Activated CD4-positive, CD25-positive, alpha-beta regulatory T cell treated with anti-CD3 and anti-CD28 coated beads, Interleukin-2, amount 50 U/mL, for 16 hours (primary cell): ENCODE data around the gene FSCN2.

ENCODE experiments used
- DNase-seq: peaks from one replicate; pipeline ENCODE4 v3.0.0-alpha.2; 2020; ENCODE audit warnings: low read depth, low spot score

FSCN2 gene

GRCh38 chr17:81541123-81541522, 12.9 kb downstream of the FSCN2 start:
- no peak for DNase-seq

DNA sequence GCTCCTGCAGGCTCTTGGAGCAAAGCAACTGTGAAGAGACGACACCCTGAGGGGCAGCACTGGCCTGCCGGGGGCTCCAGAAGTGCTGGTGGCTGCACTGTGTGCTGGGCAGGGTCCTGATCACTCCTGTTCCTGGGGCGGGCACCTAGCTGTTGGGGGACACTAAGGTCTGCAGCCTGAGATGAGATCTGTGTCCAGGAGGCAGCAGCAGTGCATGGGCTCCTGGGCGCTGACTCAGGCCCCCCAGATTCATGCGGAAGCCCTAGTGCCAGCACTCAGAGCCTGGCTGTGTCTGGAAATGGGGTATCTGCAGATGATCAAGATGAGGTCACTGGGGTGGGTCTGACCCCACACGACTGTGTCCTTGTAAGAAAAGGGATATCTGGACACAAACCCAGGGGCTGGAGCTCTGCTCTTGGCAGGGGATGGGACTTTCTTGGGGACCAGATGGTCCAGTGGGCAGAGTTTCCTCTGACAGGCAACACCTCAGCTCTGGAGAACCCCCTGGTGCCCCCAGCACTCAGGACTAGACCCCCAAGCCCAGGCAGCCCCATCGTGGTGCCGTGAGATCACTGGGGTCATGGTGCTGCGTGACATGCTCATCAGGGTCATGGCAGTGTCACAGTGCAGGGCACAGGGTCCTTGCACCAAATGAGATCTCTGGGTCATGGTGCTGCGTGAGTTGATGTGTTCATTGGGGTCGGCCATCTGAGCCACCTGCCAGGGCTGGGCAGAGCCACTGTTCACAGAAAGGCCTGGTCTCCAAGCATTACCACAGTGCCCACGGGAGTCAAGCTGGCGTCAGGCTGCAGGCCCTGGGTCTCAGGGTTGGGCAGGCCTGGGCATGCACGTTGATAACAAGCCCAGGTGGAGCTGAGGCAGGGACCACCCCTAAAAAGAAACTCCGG, 14.5 kb downstream of the FSCN2 start:
- no peak for DNase-seq

- no peak for DNase-seq
Measured at GRCh38 chr17:81543339-81543675, 15.1 kb downstream of the FSCN2 start.

DNA sequence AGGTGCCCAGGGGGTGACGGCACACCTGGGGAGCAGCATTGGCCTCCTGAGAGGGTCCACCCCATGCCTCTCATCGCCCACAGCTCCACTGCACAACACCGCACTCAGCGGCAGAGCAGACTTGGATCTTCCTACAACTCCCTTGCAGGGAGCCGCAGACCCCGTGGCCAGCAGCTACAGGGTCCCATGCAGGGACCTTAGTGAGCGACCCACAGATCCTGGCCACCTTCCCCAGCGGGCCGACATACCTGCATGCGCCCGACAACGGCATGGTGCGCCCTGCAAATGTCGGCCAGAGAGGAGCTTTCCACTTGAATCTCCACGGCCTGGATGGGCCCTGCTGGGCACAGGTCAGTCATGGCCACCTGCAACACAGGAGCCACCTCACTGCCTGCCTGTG, 15.6 kb downstream of the FSCN2 start:
- no peak for DNase-seq

- no peak for DNase-seq
Measured at GRCh38 chr17:81544281-81544974, 16.3 kb downstream of the FSCN2 start.

- no peak for DNase-seq
Measured at GRCh38 chr17:81545160-81545949, 17.2 kb downstream of the FSCN2 start.

GRCh38 chr17:81546906-81547613, 18.9 kb downstream of the FSCN2 start:
- no peak for DNase-seq

DNA sequence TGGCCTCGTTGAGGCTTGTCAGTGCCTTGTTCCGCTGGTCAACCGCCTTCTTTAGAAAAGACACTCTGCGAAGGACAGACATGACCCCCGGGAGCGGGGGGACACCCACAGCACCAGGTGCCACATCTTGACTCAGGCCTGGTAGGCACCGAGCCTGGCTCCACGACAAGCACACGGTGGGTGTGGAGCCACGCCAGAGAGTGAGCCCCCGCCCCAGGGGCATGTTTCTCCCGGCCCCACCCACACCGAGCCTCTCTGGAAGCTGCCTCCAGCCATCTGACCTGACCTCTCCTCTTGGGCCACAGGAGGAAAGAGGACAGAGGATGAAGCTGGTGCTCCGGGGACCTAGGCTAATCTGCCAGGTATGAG, 19.4 kb downstream of the FSCN2 start:
- no peak for DNase-seq

GRCh38 chr17:81549031-81549557, 20.9 kb downstream of the FSCN2 start:
- no peak for DNase-seq

DNA sequence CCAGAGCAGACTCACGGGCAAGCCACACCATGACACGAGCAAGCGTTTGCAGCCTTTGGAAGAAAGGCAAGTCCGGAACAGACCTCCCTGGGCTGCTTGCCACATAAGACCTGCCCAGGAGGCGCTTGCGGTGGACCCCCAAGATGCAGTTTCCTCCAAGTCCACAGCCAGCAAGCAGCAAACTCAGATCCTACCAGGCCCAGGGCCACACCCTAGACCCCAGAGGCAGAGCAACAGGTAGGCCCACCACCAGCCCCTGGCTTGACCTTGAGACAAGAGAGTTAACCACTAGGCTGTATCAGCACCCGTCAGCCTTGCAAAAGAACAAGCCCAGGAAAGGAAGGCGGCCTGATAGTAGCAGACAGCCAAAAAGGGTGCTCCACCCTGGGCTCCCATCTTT, 21.6 kb downstream of the FSCN2 start:
- DNase-seq = no peak

- no peak for DNase-seq
Measured at GRCh38 chr17:81550285-81550684, 22.1 kb downstream of the FSCN2 start.

DNA sequence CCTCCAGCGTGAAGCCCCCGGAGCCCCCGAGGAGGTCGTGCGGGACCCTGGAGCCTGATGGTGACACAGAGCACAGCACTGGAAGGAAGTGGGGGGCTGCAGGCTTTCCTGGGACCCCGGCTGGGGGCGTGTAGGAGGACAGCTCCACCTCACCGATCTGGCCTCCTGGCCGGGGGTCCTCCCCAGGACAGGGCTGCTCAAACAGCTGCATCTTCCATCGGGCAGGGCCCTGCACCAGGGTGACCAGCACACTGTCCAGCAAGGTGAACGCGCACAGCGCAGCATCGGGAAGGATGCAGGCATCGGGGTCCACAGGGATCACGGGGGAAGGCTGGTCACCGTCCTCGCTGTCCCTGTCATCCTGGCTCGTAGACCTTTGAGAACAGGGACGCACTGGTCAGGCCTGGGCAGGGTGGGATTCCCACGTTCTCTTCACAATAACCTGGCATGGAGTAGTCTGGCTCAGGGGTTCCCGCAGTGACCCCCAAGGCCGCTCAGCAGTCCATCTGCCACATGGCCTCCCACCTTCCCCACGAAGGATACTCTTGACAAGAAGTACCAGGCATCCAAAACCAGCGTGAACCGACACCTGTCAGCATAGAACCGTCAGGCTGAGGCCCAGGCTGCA, 22.8 kb downstream of the FSCN2 start:
- DNase-seq = no peak

DNA sequence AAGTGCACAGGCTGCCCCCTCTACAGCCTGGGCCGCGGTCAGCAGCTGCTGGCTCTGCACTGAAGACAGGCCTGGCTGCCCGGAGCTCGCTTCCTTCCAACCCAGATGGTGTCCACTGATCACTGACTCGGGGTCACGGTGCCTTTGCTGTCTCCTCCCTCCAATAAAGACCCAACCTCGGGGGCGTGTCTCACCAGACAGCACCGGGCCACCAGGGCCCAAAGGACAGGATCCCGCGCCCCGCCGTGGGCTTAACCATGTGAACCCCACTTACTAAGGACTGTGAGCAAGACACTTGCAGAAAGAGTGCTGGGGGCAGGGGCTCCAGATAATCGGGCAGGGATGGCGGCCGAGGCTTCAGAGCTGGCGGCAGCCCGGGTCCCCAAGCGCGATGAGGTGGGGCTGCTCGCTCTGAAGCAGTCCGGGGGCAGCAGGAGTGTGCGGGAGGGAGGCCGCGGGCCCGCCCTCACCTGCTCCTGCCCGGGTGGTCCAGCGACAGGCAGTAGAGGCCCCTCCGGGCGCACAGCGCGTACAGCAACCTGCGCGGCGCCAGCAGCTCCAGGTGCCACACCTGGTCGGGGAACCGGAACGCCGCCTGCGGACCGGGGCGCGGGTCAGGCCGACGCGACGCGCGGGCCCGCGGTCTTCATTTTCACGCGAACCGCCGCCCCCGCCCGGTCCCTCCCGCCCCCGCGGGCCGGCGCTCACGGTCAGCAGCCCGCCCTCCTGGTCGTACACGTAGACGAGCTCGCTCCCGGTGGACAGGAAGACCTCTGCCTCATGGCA, 23.5 kb downstream of the FSCN2 start:
- no peak for DNase-seq

GRCh38 chr17:81552244-81553017, 24.3 kb downstream of the FSCN2 start, which contains the start of gene FAAP100:
TSS of gene FAAP100 (minus strand) at chr17:81552353. CDS start at chr17:81552330, 23 bp downstream.
- peak; percentile 64 for DNase-seq

DNA sequence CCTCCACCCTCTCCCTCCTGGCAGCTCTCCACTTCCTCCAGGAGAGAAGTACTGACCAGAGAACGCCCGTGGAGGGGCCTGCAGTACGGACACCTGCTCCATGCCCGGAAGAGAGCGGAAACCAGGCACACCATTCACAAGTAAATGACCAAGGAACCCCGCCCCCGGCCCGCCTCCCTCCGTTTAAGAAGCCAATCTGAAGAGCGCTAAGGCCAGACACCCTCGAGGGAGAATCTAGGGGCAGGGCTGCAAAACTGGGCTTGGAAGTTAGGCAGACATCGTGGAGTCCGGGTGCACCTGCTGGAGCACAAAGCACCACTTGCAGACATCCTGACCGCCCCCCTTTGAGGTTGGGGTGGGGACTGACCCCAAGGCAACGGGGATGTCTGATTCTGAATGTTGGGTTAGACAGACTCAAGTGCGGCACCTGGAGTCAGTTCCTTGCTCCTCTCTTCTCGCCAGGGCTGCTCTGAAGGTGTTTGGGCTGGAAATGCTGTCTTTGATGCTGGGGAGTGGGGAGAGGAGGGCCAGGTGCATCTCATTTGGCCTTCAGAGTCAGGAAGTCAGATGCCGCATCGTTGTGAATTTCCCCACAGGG, 24.9 kb downstream of the FSCN2 start:
- peak; percentile 54 for DNase-seq

DNA sequence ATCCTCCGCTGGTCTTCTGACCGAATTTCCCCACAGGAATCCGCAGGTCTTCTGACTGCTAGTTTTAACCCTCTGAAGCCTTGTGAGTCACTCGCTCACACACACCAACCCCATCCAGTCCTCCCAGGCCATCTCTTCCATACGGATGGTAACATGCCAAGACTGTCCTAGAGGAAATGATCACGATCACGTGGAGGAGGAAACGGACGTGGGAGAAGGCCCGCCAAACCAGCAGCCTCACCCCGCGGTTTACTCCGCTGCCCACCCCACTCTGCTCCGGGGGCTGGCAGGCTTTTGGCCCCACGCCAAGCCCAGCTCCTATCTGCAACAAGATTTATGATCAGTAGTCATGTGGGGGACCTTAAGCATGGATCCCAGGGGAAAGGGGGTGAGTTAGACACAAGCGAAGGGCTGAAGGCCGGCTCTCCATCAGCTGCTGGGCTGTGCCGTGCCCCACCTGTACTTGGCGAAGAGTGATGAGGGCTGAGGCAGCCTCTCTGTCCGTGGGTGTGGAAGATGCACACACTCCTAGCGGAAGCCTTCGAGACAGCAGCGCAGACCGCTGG, 25.5 kb downstream of the FSCN2 start:
- no peak for DNase-seq

DNA sequence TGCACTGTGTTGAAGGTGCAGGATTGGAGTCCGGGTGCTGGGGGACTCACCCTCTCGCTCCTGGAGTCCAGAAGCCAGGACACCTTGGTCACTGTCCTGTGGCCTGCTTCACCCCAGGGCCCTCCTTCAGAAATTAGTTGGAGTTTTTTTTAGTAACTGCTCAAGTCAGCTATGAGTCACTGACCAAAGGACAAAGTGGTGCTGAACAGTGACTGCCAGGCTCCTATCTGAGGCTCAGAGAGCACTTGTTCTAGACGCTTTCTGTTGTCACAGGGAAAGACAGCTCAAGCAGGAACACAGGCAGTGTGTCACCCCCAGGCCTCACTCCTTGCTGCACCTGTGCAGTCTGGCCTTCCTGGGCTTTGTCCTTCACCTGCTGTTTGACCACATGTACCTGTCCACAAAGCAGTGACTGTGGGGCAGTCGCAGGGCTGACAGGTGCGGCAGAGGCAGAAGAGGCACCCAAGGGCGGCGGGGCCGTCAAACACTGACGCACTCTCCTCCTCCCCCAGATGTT, 28.1 kb downstream of the FSCN2 start:
- no peak for DNase-seq

- DNase-seq = no peak
Measured at GRCh38 chr17:81556863-81557262, 28.7 kb downstream of the FSCN2 start.
